Epithelial cell of esophagus (primary cell): ENCODE data around the gene TMEM191C.

ENCODE experiments used
- DNase-seq: peaks from one replicate; pipeline ENCODE4 v3.0.0; 2010; ENCODE audit warnings: low read depth
- H3K4me3 ChIP-seq: 2 replicates; pipeline ENCODE4 v1.5.1; 2011; ENCODE audit warnings: mild to moderate bottlenecking, low read length, control low read depth
- CTCF ChIP-seq: IDR thresholded peaks from 2 replicates; pipeline ENCODE4 v1.5.1; 2011; ENCODE audit warnings: low read depth, mild to moderate bottlenecking, low read length, control low read depth, inconsistent platforms; ENCODE audit not compliant: insufficient read depth; ENCODE audit errors: missing control alignments

Gene TMEM191C

GRCh38 chr22:21443057-21443734 is 24.0 kb upstream of the TMEM191C start:
- no peak for TF ChIP-seq CTCF
- H3K4me3 ChIP-seq = no peak overlapping the region
- no peak for DNase-seq

GRCh38 chr22:21443735-21444421 is 23.3 kb upstream of the TMEM191C start:
- no peak for DNase-seq
- H3K4me3 ChIP-seq = no peak overlapping the region
- no peak for TF ChIP-seq CTCF

- TF ChIP-seq CTCF = no peak
- DNase-seq = no peak
- H3K4me3 ChIP-seq = no peak overlapping the region
Measured at GRCh38 chr22:21444701-21445436, 22.3 kb upstream of the TMEM191C start.

- no peak for DNase-seq
- no peak for TF ChIP-seq CTCF
- no peak overlapping the region for H3K4me3 ChIP-seq
Measured at GRCh38 chr22:21445437-21446127, 21.6 kb upstream of the TMEM191C start.

GRCh38 chr22:21446128-21446826 is 20.9 kb upstream of the TMEM191C start:
- no peak for TF ChIP-seq CTCF
- no peak for DNase-seq

More at GRCh38 chr22:21446128-21446826, 20.9 kb upstream of the TMEM191C start:
- H3K4me3 ChIP-seq = no peak overlapping the region
